Endothelial cell of umbilical vein (primary cell): ENCODE results near the gene ZYX.

Source experiments
- CTCF ChIP-seq, 2 donors: IDR thresholded peaks; 1 replicate in 1 of 2; 2 replicates in 1 of 2; pipeline ENCODE4 v1.5.1; 2011; ENCODE audit warnings: low read length in 2 of 2, mild to moderate bottlenecking in 2 of 2, moderate library complexity in 2 of 2, control low read depth in 1 of 2, inconsistent platforms in 1 of 2, low read depth in 1 of 2; ENCODE audit not compliant: insufficient read depth in 1 of 2; ENCODE audit errors: extremely low read depth in 1 of 2
- EZH2 ChIP-seq: IDR thresholded peaks from 2 replicates; pipeline ENCODE4 v1.6.1; 2012; ENCODE audit warnings: borderline replicate concordance, low read depth, mild to moderate bottlenecking, moderate library complexity, low read length, inconsistent platforms; ENCODE audit not compliant: severe bottlenecking
- FOS ChIP-seq: IDR thresholded peaks from 2 replicates; pipeline ENCODE4 v1.6.1; 2011; ENCODE audit warnings: mild to moderate bottlenecking, low read length, moderate library complexity, borderline replicate concordance; ENCODE audit not compliant: insufficient read depth
- GATA2 ChIP-seq: IDR thresholded peaks from 2 replicates; pipeline ENCODE4 v1.7.0; 2011; ENCODE audit warnings: low read depth, mild to moderate bottlenecking, moderate library complexity, mixed read lengths, low read length; ENCODE audit not compliant: insufficient read length, insufficient read depth
- JUN ChIP-seq: IDR thresholded peaks from 2 replicates; pipeline ENCODE4 v1.6.1; 2011; ENCODE audit warnings: borderline replicate concordance, low read depth; ENCODE audit not compliant: insufficient read length, insufficient read depth
- MYC ChIP-seq: IDR thresholded peaks from one replicate; pipeline ENCODE4 v1.6.1; 2011; ENCODE audit warnings: mild to moderate bottlenecking, low read depth, low read length
- POLR2A ChIP-seq: IDR thresholded peaks from 2 replicates; pipeline ENCODE4 v1.6.1; 2012; ENCODE audit warnings: low read depth, mild to moderate bottlenecking, control low read depth, low read length
- POLR2AphosphoS5 ChIP-seq: IDR thresholded peaks from 2 replicates; pipeline ENCODE4 v1.6.1; 2012; ENCODE audit warnings: low read depth, mild to moderate bottlenecking, control low read depth, low read length, moderate library complexity; ENCODE audit not compliant: insufficient read depth
- TF ChIP-seq, protein P1 (sequence below): IDR thresholded peaks from 2 replicates; pipeline ENCODE4 v1.6.1; 2011; ENCODE audit not compliant: insufficient read depth, insufficient read length

- no peak for TF ChIP-seq CTCF (IDR thresholded peaks at IDR 0.05; ENCODE audit: extremely low read depth in 1 of 2, insufficient read depth in 1 of 2, low read depth in 1 of 2, low read length in 2 of 2)
- no peak for TF ChIP-seq EZH2
- TF ChIP-seq POLR2A = peak; percentile 39
- TF ChIP-seq POLR2AphosphoS5 = no peak
- TF ChIP-seq, protein P1, sequence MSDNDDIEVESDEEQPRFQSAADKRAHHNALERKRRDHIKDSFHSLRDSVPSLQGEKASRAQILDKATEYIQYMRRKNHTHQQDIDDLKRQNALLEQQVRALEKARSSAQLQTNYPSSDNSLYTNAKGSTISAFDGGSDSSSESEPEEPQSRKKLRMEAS = no peak
- no peak for TF ChIP-seq FOS
- no peak for TF ChIP-seq GATA2
- no peak for TF ChIP-seq JUN
- no peak for TF ChIP-seq MYC
Measured at GRCh38 chr7:143394068-143394467, 12.9 kb downstream of the ZYX start.
